ENCODE measurements around the gene POLL. TPM values are rescaled to one million over a fixed set of nuclear protein-coding genes. Genes with fewer than 3 reads are reported as not detected.
"Not testable (repeated sequence)": the region's sequence is repeated elsewhere in the genome, so short reads cannot be mapped to it uniquely, and the experiment has no call there.

POLL gene
- 6.5 TPM for total RNA-seq

DNA sequence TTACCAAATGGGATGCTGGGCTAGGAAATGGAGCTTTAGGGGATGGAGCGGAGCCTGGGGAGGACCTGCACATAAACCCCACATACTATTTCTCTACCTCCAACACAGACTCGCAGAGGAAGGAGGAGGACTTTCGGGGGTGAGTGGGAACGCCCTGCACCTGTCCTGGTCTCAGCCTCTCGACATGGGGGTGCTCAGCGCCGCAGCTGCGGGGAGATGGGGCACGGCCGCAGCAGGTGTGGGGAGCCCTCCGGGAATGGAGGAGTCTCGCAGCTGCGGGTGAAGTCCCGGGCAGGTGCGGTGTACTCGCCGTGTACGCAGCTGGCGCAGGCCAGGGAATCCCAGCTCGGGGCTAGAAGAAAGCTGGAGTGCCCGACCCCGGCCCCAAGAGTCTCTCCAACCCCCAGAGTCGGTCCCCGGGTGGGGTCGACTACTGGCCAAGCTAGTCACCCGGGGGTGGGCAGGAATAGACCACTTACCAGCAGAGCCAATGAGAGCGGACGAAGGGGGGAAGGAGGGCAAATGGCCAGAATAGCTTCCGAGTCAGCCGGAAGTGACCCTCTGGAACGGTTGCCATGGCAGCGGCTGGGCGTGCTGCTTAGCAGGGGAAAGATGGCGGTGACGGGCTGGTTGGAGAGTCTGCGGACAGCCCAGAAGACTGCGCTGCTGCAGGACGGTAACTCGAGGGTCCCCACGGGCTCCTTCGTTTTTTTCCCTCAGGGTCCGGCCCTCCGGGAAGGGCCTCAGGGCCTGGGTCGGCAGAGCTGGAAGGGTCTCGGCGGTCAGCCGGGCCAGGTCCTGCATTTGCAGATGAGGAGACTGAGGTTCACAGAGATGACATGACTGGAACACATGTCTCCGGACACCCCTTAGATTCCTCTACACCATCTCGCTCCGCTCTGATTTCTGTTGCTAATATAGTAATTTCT, at the start of gene POLL, which contains the start of gene DPCD:
POLL (minus strand) TSS at position 533 of the 929 bp plus-strand sequence. CDS start 897 bp downstream, outside the sequence.
DPCD (plus strand) TSS at position 597 of the 929 bp plus-strand sequence; CDS start at position 613, 16 bp downstream.
- DNase-seq (ENCODE audit: low spot score in 2 of 2), result peak; percentile 87 to 98
- FAIRE-seq, result no peak

GRCh38 chr10:101633510-101633909, 45.5 kb upstream of the POLL start:
- FAIRE-seq, result not testable (repeated sequence)

GRCh38 chr10:101631821-101632475, 43.9 kb upstream of the POLL start:
- no peak for FAIRE-seq

More at GRCh38 chr10:101633510-101633909, 45.5 kb upstream of the POLL start:
- not testable (repeated sequence) for DNase-seq (ENCODE audit: low spot score in 2 of 2)

DNA sequence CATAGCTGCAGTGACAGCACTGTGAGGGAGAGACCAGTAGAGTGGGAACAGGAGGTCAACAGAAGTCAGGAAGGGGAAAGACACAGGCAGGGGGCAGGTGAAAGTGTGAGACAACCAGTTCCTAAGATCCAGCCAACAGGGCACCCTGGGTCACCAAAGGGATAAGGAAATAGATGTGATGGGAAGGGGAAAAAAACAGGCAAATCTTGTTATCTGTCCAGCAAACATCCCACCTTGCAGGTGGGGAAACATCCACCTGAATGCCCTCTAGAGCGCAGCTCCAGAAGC, 42.5 kb upstream of the POLL start:
- DNase-seq (ENCODE audit: low spot score in 2 of 2), result no peak
- no peak for FAIRE-seq

More at GRCh38 chr10:101631821-101632475, 43.9 kb upstream of the POLL start:
- no peak for DNase-seq (ENCODE audit: low spot score in 2 of 2)

GRCh38 chr10:101629837-101630632, 42.0 kb upstream of the POLL start:
- no peak for FAIRE-seq

GRCh38 chr10:101625821-101626412, 37.9 kb upstream of the POLL start:
- DNase-seq (ENCODE audit: low spot score in 2 of 2) (no peak), FAIRE-seq (no peak)

More at GRCh38 chr10:101629837-101630632, 42.0 kb upstream of the POLL start:
- peak; percentile 23 to 44 for DNase-seq (ENCODE audit: low spot score in 2 of 2)

- DNase-seq (ENCODE audit: low spot score in 2 of 2) (no peak), FAIRE-seq (no peak)
Observed at GRCh38 chr10:101624526-101625102, 36.6 kb upstream of the POLL start.

DNA sequence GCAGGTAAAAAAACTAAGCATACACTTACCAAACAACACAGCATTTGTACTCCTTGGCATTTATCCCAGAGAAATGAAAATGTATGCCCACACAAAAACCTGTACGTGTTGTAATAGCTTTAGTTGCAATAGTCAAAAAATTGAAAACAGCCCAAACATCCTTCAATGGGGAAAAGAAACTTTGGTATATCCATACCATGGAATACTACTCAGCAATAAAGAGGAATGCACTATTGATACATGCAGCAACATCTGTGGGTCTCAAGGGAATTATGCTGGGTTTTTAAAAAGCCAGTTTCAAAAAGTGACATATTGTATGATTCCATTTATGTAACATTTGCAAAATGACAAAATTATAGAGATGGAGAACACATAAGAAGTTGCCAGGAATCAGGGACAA, 35.5 kb upstream of the POLL start:
- FAIRE-seq, result no peak
- no peak for DNase-seq (ENCODE audit: low spot score in 2 of 2)

DNA sequence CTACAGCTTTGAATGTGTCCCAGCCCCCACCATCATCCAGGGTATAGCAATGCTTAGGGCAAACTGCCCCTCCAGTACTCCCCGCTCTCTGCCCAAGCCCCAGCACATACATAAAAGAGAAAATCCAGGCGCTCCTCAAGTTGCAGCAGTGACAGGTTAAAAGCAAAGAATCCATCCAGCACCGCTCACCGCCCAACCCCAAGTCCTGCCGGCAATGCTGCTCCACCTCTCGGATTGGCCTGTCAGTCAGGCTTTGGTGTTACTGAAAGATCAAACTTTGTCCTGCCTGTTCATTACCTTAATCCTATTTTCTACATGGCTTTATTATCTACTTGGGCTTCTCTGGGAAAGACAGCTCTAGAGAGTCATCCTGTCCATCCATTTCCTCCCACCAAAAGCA, 31.9 kb upstream of the POLL start:
- no peak for DNase-seq (ENCODE audit: low spot score in 2 of 2)
- FAIRE-seq, result no peak

GRCh38 chr10:101618871-101619270, 30.8 kb upstream of the POLL start:
- FAIRE-seq (no peak), DNase-seq (ENCODE audit: low spot score in 2 of 2) (no peak)

DNA sequence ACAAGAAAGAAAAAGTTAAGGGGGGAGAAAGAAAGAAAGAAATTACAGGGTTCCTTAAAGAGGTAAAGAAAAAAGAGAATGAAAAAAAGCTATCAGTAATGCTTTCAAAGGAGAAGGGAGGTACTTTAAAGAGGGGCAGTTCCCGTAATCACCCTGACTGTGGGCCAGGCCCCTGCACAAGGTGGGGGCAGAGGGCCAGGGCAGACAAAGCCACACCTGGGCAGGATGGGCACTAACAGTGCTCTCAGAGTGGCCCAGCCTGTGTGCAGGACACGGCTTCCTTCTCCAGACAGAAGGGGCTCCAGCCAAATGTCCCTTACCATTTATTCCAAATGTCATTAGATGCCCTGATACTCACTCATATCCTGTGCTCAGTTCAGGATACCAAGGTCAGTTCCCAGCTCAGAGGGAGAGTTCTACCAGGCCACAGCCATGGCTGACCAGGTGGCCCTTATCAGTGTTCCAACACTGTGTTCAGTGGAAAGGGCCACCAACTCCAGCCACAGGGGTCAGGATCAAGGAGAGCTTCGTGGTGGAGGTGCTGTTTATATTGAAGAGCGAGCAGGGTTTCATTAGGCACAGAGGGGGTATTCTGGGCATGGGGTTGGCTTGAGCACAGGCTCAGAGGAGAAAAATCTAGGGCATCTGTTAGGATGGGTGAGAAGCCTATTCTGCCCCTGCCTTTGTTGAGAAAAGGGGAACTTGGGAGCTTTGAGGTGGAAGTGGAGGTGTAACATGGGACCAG, 29.9 kb upstream of the POLL start:
- FAIRE-seq (no peak), DNase-seq (ENCODE audit: low spot score in 2 of 2) (no peak)

DNA sequence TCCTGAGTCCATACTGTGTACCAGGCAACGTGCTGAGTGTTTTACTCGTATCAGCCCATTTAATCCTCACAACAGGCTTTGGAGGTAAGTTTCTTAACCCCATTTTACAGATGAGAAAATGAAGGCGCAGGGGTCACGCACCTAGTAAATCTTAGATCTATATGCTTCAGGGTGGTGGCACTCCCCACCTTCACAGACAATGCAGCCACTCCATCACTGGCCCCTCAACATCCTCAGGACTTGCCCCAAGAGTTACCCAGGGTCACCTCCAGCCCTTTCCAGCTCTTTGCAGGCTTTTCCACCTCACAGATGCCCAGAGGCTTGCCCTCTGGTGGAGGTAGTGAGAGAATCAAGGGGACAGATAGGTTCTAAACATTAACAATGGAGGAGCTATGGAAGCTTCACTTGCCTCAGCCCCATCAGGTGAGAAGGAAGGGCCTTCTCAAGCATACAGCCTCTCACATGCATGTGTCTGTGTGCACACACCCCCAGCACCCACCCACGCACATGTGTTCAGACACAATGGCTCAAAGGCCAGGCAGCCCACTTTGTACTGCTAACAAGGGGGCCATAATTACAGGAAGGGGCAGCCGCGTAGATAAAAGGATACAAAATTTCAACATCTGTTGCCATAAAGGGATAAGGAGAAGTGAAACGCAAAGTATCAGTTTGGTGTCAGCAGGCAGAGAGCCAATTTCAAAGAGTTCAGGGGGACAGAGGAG, 29.2 kb upstream of the POLL start:
- FAIRE-seq (no peak), DNase-seq (ENCODE audit: low spot score in 2 of 2) (no peak)

GRCh38 chr10:101616415-101617101, 28.5 kb upstream of the POLL start:
- FAIRE-seq (no peak), DNase-seq (ENCODE audit: low spot score in 2 of 2) (no peak)

DNA sequence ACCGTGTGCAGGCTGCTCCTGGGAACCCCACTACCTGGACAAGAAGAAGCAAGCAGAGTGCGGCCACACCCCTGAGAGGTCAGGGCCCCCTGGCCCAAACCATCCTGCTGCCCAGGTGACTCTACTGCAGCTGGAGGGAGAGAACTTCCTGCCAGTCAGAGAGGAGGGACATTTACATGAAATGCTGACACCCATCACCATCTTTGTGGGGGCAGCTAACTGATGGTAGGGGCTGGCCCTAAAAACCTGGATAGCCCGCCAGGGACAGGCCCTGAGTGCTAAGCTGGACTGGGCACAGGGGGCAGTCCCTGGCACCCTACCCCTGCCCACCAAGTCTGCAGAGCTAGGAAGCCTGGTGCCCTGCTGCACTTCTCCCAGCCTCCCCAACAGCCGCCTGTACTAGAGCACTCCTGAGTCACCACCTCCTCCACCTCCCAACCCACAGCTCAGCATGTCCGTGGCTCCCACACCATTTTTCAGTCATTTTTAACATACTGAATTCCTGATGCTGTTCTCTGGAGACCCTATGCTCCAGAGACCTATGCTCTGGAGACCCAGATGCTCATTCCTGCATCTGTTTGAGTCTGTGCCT, 27.6 kb upstream of the POLL start:
- DNase-seq (ENCODE audit: low spot score in 2 of 2) (no peak), FAIRE-seq (no peak)

DNA sequence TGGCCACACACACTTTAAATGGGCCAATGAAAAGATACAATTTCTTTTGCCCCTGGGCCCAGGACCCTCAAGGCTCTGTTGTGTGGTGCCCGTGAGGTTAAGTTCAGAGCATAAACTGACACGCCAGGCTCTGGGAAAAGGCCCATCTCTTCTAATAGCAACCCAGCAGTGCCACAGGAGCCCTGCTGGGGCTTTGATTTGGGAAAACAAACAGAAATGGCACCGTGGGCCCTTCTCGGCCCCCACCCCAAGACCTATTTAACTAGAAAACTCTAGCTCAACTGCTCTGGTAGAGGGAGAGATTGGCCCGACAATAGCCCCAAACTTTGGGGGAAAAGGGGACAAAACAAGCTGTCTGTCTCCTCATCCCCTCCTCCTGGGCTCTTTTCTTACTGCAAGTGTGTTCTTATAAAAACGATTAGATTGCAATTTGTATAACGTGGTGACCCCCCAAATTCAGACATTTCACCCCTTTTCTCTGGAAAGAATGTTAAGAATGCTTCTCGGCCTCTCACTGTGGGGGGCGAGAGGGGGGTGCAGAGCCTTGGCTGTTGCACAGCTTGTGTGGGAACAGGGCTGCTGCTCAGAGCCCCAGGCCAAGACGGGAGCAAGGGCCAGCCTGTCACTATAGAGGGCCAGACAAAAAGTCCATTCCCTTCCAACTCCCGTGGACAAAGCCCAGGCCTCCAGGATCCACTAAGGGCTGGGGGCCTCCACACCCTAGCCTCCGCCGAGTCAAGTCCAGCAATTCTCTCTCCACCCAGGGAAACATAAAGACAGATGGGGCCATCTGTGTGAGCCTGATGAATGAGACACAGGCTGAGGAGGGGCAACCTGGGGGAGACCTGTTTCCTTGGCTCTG, 26.8 kb upstream of the POLL start:
- no peak for DNase-seq (ENCODE audit: low spot score in 2 of 2)

DNA sequence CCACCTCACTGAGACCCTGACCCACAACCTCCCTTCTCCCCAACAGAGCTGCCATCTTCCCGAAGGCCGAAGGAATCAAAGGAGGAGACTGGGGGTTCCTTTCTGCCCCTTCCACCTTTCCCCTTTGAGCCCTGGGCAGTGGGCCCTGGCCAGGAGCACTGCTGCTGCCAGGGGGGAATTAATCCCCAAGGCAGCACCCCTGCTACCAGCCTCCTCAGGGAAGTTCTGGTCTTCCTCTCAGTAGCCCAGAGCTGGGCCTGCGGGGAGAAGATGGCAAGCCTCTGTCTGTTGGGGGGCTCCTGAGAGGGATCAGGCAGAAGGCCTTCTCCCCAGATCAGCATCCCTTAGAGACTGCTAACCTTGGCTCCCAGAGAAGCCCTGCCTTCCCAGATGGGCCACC, 25.6 kb upstream of the POLL start:
- DNase-seq (ENCODE audit: low spot score in 2 of 2) (no peak), FAIRE-seq (no peak)

More for the DNA sequence above, 26.8 kb upstream of the POLL start:
- no peak for FAIRE-seq

GRCh38 chr10:101612872-101613271, 24.8 kb upstream of the POLL start:
- FAIRE-seq, result no peak
- no peak for DNase-seq (ENCODE audit: low spot score in 2 of 2)
